BJ (cell line): ENCODE data around the gene APOA4. TPM values are rescaled to one million over a fixed set of nuclear protein-coding genes. Genes with fewer than 3 reads are reported as not detected.
A peak's percentile ranks its signal among the peaks of the same experiment; 100 is the strongest.

Experiments used
- CTCF ChIA-PET: fragments of 350-600 bp; formaldehyde crosslinking; extraction: SDS; loops from one replicate; lab custom pipeline; 2021; ENCODE audit warnings: antibody characterized with exemption, inconsistent platforms; lab: Yijun Ruan, JAX
- POLR2A ChIA-PET: fragments of 300-600 bp; sonication (Branson Sonifier 250); formaldehyde crosslinking; extraction: SDS; loops from one replicate; lab custom pipeline; 2021; ENCODE audit warnings: antibody characterized with exemption; lab: Charles Lee
- DNase-seq: peaks from one replicate; pipeline ENCODE4 v3.0.0-alpha.2; 2011; ENCODE audit warnings: low read depth
- H3K27me3 ChIP-seq: 2 replicates; pipeline ENCODE4 v1.6.0; 2011; ENCODE audit warnings: low read length; ENCODE audit not compliant: control insufficient read depth, insufficient read depth
- H3K36me3 ChIP-seq: 2 replicates; pipeline ENCODE4 v1.5.1; 2011; ENCODE audit warnings: low read length; ENCODE audit not compliant: control insufficient read depth, insufficient read depth
- H3K4me3 ChIP-seq: 2 replicates; pipeline ENCODE4 v1.5.1; 2011; ENCODE audit warnings: low read depth, mild to moderate bottlenecking, control low read depth, low read length
- polyA plus RNA-seq: library from polyadenylated mRNA; depleted of rRNA; stranded (reverse); fragments of >200 nt; gene quantifications from 2 replicates; pipeline ENCODE4 v1.2.3, GENCODE V29; 2011
- TF ChIP-seq, protein P1 (sequence below): IDR thresholded peaks from 2 replicates; pipeline ENCODE4 v1.5.1; 2011; ENCODE audit warnings: low read depth, mild to moderate bottlenecking, control low read depth, inconsistent platforms, low read length, moderate library complexity; ENCODE audit not compliant: insufficient read depth

The APOA4 gene
- polyA plus RNA-seq, 1 experiment, result not detected

DNA sequence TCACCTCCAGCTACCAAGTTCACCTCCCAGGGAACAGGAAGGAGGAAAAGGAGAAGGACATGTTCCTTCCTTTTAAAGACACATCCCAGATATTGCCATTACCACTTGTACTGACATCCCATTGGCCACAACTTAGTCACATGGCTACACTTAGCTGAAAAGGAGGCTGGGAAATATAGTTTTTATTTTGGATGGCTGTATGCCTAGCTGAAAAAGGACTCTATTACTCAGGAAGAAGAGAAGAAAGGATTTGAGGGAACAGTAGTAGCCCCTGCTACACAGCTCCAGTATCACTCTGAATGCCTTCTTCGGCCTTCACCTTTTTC, 29.4 kb downstream of the APOA4 start:
- CTCF ChIA-PET, result interaction anchor here (0.6 to 9.6 kb wide), 5 partner anchors 25 to 313 kb away, joined by 3 to 165 read pairs (median 3); partner anchors contain the start of gene SIK3
- POLR2A ChIA-PET, result interaction anchor here (0.6 kb wide), 1 partner anchor 508 kb away, joined by 3 read pairs; no protein-coding TSS in a partner anchor
- no peak for DNase-seq
- H3K36me3 ChIP-seq, result no peaks in the 10 kb centered on the region
- H3K4me3 ChIP-seq, result no peak overlapping the region
- H3K27me3 ChIP-seq, result no peaks in the 10 kb centered on the region
- TF ChIP-seq, protein P1, sequence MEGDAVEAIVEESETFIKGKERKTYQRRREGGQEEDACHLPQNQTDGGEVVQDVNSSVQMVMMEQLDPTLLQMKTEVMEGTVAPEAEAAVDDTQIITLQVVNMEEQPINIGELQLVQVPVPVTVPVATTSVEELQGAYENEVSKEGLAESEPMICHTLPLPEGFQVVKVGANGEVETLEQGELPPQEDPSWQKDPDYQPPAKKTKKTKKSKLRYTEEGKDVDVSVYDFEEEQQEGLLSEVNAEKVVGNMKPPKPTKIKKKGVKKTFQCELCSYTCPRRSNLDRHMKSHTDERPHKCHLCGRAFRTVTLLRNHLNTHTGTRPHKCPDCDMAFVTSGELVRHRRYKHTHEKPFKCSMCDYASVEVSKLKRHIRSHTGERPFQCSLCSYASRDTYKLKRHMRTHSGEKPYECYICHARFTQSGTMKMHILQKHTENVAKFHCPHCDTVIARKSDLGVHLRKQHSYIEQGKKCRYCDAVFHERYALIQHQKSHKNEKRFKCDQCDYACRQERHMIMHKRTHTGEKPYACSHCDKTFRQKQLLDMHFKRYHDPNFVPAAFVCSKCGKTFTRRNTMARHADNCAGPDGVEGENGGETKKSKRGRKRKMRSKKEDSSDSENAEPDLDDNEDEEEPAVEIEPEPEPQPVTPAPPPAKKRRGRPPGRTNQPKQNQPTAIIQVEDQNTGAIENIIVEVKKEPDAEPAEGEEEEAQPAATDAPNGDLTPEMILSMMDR, result no peak

DNA sequence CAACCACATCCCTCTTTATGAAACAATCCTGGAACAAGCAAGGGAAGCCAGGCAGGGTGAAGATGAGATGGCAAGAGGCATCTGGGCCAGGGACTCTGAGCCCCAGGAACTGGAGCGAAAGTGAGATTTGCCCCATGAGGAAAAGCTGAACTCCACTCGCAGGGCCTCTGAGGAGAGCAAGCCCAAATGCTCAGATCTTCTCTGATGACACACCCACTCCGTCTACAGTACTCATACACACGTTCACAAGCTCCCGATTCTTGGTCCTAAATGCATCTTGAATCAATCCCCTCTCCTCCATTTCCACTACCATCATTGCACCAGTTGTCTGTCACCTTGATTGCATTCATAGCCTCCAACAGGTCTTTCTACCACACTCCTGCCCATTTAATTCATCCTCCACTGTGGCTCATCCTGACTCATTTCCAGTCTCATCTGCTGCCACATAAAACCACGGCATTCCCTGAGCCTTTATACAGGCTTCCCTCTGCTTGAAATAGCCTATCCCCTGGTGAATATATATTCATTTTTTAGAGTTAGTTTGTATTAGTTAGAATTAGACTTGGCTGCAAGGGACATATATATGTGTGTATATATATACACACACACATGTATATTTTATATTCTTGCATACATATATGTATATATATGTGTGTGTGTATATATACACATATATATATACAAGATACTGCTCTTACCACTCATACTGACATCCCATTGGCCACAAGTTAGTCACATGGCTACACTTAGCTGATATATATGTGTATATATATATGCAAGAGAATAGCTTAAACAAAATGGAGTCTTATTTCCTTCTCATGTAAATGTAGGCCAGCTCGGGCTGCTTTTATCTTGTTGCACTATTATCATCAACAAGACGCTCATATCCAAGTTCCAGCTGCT, 30.0 kb downstream of the APOA4 start:
- no peak overlapping the region for H3K4me3 ChIP-seq
- no peaks in the 10 kb centered on the region for H3K36me3 ChIP-seq
- TF ChIP-seq, protein P1, result no peak
- CTCF ChIA-PET, result interaction anchor here (0.6 to 9.6 kb wide), 8 partner anchors 24 to 314 kb away, joined by 3 to 165 read pairs (median 4); partner anchors contain the start of genes APOA1 and SIK3
- DNase-seq, result peak; percentile 31
- POLR2A ChIA-PET, result interaction anchor here (0.6 kb wide), 2 partner anchors 138 to 509 kb away, joined by 3 to 20 read pairs; no protein-coding TSS in a partner anchor
- H3K27me3 ChIP-seq, result no peaks in the 10 kb centered on the region

DNA sequence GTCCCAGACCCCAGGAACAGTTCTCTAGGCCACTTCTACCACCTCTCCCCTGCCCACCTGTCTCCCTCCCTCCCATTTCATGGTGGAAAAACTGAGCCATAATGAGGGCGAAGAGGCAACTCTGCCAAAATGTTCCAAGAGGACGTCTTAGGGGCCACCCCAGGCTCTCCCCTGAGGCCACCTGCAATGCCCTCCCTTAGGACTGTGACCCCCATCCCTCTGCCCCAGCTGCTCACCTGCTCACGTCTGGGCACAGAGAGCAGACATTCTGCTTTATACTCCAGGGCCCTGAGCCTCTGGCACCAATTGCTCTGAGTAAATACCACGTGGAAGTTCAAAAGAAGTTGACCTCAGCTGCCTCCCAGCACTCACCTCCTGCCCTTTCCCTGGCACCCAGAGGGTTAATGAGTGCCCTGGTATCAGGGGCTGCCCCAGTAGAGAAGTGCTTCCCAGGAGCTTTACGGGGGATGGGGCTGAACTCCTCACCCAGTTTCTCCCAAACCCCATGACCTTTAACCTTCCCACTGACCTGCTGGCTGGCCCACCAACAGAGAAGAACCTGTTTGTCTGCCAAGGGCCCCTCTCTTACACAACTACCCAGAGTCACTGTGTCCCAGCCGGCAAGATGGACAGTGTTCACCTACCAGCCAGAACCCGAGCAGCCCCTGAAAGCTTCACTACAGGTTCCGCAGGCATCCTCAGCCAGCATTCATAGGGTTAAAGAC, 30.8 kb downstream of the APOA4 start:
- no peak for DNase-seq
- H3K4me3 ChIP-seq, result no peak overlapping the region
- ChIA-PET POLR2A (interaction anchor here (0.6 kb wide), 1 partner anchor 139 kb away, joined by 20 read pairs; no protein-coding TSS in a partner anchor), CTCF (interaction anchor here (0.7 to 9.6 kb wide), 11 partner anchors 18 to 434 kb away, joined by 3 to 165 read pairs (median 6); partner anchors contain the start of genes APOA1, PAFAH1B2 and SIK3)
- no peaks in the 10 kb centered on the region for H3K27me3 ChIP-seq
- no peaks in the 10 kb centered on the region for H3K36me3 ChIP-seq
- TF ChIP-seq, protein P1, result no peak

DNA sequence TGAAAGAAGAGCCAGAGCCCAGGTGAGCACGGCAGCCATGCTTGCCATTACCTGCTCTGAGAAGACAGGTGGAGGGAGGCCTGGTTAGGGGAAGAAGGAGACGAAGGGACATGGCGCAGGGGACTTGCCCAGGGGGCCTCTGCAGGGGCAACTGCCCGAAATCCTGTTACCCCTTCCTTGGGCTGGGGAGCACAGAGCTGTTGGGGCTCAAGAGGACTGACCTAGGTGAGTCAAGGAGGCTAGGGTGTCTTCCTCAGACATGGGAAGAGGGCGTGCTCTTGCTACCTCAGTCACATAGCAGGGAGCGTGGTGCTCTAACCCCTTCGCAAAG, 31.3 kb downstream of the APOA4 start, which contains the start of gene APOA5:
Gene APOA5, minus strand, starts transcription at position 67 of the 331 bp plus-strand sequence. Its CDS starts 19 bp downstream, at position 48.
- POLR2A ChIA-PET, result no interaction called here
- H3K4me3 ChIP-seq, result no peak within 1 kb of the TSS
- DNase-seq, result no peak
- CTCF ChIA-PET, result interaction anchor here (0.7 to 9.6 kb wide), 40 partner anchors 9 to 437 kb away, joined by 3 to 165 read pairs (median 4); partner anchors contain the start of genes APOA1, PAFAH1B2 and SIK3
- no peaks in the 10 kb centered on the region for H3K36me3 ChIP-seq
- TF ChIP-seq, protein P1, result no peak
- H3K27me3 ChIP-seq, result no peaks in the 10 kb centered on the region
